H1 (cell line): ENCODE results near the gene KRT35. TPM values are rescaled to one million over a fixed set of nuclear protein-coding genes. Genes with fewer than 3 reads are reported as not detected.

Source experiments
- EZH2 ChIP-seq: fragments of 200-600 bp; sonication (generic); IDR thresholded peaks from 2 replicates; pipeline ENCODE4 v1.7.1; 2012; ENCODE audit warnings: low read depth, mild to moderate bottlenecking, moderate library complexity, low read length, inconsistent platforms; ENCODE audit not compliant: severe bottlenecking
- RNF2 ChIP-seq: fragments of 200-900, 300-1000 bp; sonication (generic); IDR thresholded peaks from 2 replicates; pipeline ENCODE4 v1.7.1; 2016; ENCODE audit warnings: borderline replicate concordance, low read depth, mild to moderate bottlenecking, antibody characterized with exemption, low read length; ENCODE audit not compliant: poor library complexity, severe bottlenecking; ENCODE audit errors: missing control alignments
- polyA plus RNA-seq, 7 experiments: library from polyadenylated mRNA; depleted of rRNA in 3 of 7; stranded (reverse) in 5 of 7; unstranded in 2 of 7; fragments of >200 nt in 5 of 7; fragments of 200-250 nt in 2 of 7; gene quantifications; 1 replicate in 5 of 7; 2 replicates in 1 of 7; 4 replicates in 1 of 7; pipeline versions ENCODE4 v1.2.1 to v1.2.3, GENCODE V29; 2011 to 2013; ENCODE audit warnings: missing spikeins in 2 of 7, mixed read lengths in 2 of 7
- total RNA-seq: library from RNA; stranded (reverse); fragmentation: NEBNext Ultra II Directional; extraction: Animal tissue kit (Norgen Biotek cat#: 25700); gene quantifications from 2 replicates; pipeline ENCODE4 v1.2.1, GENCODE V29; 2021

KRT35 gene
- total and polyA plus RNA-seq, 2 of the 8 experiments (the other 6 are each of a cell fraction or from before 2014, with no cell fraction given), result not detected

DNA sequence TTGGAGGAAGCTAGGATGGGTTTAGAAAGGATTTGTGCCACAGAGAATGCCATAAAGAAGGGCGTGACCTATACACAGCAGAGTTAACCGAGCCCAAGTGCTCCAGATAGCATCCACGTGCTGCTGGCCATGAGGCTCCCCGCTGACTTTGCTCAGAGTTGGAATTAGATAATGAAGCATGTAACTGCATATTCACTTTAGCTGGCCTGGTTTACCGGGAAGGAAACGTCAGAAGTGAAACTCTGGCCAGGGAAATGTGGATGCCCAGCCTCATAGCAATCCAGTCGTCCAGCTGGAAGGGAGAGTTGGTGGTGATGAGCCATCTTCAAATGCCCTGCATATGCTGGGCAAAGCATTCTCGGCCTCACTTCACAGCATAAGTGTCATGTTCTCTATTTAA, 6.1 kb downstream of the KRT35 start (continued):
- TF ChIP-seq EZH2 (no peak), RNF2 (no peak)
